Astrocyte (in vitro differentiated cells and primary cell): Measurements from ENCODE around the gene UBE2J2.

Experiments used
- CTCF ChIP-seq: IDR thresholded peaks from 2 replicates; pipeline ENCODE4 v1.5.1; 2011; ENCODE audit warnings: low read depth, mild to moderate bottlenecking, inconsistent platforms, low read length, moderate library complexity; ENCODE audit not compliant: insufficient read depth
- EZH2 ChIP-seq: IDR thresholded peaks from 2 replicates; pipeline ENCODE4 v1.6.1; 2012; ENCODE audit warnings: mild to moderate bottlenecking, low read length, inconsistent platforms; ENCODE audit not compliant: insufficient read depth

- no peak for TF ChIP-seq CTCF
- no peak for TF ChIP-seq EZH2
Observed at GRCh38 chr1:1254667-1254998, 19.0 kb downstream of the UBE2J2 start.
